NCI-H510A (cell line): ENCODE measurements around the gene DNAJC27.

Source experiments
- DNase-seq: peaks from one replicate; lab custom pipeline; 2025; lab: John Stamatoyannopoulos, UW

The DNAJC27 gene

DNA sequence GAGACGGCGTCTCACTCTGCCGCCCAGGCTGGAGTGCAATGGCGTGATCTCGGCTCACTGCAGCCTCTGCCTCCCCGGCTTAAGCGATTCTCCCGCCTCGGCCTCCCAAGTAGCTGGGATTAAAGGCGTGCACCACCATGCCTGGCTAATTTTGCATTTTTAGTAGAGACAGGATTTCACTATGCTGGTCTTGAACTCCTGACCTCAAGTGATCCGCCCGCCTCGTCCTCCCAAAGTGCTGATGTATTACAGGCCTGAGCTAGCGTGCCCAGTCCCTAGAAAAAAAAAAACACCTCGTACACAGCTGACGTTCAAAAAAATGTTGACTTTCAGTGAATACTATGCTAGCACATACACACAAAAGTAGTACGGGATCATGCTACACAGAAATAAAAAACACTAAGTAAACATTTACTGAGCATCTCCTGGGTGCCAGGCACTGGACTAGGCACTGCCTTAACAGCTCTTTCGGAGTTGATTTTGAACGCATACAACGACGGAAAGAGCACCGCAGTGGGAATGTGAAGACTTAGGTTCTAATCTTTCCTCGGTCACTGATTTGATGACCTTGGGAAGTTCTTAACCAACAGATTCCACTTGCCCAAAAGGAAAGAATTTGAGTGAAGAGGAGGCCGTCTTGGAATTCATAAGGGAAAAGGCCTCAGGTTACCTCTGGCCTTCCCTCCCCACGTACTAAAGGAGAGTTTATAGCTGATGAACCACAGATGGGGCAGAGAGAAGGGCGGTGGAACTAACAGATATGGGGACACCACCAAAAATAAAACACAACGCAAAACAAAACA, 1.1 kb downstream of the DNAJC27 start:
- no peak for DNase-seq

GRCh38 chr2:24969784-24970183, 2.0 kb downstream of the DNAJC27 start:
- no peak for DNase-seq

GRCh38 chr2:24961903-24962302, 9.9 kb downstream of the DNAJC27 start:
- no peak for DNase-seq

DNA sequence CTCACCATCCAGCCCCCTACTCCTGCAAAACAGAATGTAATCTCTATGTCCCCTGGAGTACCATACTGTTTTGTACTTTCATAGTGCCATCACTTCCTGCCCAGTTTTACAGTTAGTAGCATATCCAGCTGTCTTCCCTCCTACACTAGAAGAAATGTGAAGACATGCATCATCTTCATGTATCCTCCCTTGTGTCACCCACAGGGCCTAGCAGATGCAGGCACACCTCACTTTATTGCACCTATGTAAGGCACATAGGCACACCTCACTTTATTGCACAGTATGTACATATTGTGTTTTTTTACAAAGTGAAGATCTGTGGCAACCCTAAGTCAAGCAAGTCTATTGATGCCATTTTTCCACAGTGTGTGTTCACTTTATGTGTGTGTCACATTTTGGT, 12.0 kb downstream of the DNAJC27 start:
- no peak for DNase-seq

- no peak for DNase-seq
Observed at GRCh38 chr2:24958411-24958935, 13.3 kb downstream of the DNAJC27 start.

DNA sequence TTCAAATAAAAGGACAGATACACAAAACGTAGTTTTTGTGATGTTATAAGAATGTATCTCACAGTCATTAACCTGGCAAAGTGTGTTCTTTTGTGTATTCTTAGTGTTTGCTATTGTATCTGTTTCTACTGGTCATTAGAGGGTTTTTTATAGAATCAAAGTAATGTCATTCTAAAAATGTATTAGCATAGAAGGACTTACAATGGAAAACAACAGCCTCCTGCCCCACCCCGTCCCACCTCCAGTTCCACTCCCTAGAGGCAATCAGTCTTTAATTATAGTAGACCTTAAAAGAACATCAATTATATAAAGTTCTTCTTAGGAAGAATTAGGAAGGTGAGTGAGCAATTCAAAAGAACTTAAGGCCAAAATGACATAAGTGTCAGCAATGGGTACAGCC, 13.8 kb downstream of the DNAJC27 start:
- no peak for DNase-seq

DNA sequence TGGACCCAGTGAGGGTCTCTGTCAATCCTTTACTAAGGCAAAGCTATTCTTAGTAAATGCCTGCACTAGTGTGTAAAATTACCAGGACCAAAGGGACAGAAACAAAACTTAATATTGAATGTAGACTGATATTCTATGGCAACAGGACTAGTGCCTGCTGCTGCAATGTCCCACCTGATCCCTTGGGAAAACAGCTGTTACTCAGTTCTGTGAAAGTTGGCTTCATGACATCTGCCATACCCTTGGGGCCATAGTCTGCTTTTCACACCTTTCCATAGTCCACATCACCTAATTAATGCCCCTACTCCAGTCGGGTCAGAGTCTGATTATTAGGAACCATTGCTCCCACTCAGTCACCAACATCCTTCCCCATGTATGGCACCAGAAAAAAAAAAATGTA, 14.5 kb downstream of the DNAJC27 start:
- DNase-seq, result no peak

GRCh38 chr2:24955921-24956320, 15.8 kb downstream of the DNAJC27 start:
- no peak for DNase-seq

- no peak for DNase-seq
Observed at GRCh38 chr2:24955232-24955631, 16.5 kb downstream of the DNAJC27 start.

DNA sequence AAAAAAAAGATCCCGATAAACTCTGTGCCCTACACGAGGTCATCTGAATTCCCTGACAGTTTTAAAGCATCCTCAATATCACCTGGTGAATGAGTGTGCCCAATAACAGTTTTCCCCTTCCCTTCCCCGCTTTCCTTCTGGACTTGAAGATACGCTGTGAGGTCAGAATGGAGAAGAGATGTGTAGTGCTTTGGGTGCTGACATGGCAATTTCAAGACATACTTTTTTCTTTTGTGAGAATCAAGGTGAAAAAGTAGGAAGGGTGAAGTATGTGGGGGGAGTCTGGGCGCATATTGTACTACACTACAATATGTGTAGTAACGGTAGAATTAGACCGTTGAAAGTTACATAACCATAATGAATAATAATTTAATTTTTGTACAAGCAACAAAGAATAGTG, 21.7 kb downstream of the DNAJC27 start:
- no peak for DNase-seq

DNA sequence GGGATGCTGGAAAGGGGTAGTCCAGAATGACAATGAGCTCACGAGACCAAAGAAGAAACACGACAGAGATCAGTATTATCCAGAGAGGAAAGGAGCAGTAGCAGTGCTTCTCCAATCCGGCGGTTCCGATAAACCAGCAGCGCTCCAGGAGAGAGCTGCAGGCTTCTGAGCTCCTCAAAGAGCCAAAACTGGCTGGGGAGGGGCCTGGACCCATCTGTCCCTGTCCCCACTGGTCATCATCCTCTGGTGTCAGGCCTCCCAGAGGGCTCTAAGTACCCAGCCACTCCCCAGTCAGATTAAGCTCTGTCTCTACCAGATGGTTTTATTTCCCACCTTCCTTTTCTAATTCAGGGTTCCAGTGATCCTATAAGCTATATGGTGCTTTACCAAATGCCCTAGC, 23.2 kb downstream of the DNAJC27 start:
- DNase-seq, result no peak

DNA sequence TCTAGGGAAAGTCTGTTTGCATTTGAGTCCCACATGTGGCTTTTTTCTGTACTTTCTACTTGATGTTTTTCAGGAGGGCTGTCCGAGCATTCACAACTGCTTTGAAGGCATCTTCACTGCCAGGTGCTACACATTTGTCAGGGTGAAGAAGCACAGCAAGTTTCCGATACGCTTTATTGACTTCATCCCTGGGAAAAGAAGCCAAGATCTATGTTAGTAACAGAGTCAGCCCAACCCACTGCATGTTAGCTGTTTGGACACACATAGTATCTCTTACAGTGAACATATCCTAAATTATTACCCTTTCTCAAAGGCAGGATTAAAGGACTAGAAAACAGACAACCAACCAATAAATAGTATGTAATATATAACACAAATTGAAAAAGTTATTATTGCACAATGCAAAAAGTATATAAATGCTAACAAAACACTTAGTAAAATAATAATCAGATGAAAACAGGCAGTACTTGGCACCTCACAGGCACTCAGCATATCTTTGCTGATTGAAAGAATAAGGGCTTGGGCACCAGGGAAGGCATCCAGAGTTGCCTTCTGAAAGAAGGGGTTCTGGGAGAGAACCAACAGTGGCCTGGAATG, 24.1 kb downstream of the DNAJC27 start:
- DNase-seq, result no peak

GRCh38 chr2:24945907-24946306, 25.8 kb downstream of the DNAJC27 start:
- DNase-seq, result no peak

DNA sequence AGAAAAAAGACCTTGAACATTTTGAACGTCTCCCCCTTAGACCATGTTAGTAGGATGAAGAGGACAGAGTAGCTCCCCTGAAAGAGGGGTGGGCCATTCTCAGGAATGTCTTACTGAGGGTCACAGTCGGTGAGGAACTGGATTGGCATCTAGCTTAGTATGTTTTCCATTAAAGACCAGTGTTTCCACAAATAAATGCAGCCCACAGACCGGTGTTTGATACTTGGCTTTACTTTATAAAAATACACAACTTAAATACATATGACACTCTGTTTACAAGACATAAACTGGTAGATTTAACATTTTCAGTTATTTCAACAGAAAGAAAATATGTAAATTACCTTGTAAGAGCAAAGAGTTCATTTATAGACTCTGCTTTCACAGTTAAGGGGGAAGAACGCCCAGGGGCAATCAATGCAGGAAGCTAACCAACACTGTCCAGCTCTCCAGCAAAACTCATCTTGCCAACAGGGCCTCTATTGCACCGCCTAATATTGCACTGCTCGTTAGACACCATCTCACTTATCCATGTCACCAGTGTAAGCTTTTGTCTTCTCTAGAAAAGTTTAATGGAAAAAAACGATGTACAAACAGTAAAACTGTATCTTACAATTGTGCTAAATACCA, 28.2 kb downstream of the DNAJC27 start:
- no peak for DNase-seq

DNA sequence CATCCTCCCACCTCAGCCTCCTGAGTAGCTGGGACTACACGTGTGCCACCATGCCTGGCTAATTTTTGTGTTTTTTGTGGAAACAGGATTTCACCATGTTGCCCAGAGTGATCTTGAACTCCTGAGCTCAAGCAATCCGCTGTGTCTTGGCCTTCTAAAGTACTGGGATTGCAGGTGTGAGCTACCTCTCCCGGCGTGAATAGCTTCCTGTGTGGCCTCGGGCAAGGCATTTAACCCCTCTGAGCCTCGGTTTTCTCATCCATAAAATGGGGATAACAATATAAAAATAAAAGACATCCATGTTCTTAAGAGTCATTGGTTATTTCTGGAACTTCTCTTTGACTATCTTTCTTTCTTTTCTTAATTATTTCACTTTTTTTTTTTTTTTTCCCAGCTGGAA, 32.4 kb downstream of the DNAJC27 start:
- no peak for DNase-seq

- no peak for DNase-seq
Observed at GRCh38 chr2:24937236-24937635, 34.5 kb downstream of the DNAJC27 start.

- DNase-seq, result no peak
Observed at GRCh38 chr2:24935145-24935544, 36.6 kb downstream of the DNAJC27 start.

- no peak for DNase-seq
Observed at GRCh38 chr2:24932715-24933114, 39.0 kb downstream of the DNAJC27 start.

DNA sequence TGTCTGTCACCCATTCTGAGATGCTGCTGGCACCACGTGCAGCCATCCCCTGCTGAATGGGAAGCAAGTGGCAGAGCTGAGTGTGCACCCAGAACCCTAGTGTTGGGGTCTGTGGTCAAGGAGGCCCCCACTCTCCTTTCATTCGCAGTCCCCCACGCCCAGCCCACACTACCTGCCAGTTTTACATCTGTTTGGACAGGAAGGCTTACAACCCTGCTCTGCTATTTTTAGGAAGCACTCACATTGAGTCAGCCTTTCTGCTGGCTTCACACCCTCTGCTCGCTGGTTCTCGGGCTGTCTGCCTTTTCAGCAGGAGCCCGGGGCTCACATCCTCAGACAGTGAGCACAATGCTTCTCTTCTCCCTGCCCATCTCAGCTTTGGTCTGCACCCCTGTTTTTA, 41.0 kb downstream of the DNAJC27 start:
- no peak for DNase-seq

DNA sequence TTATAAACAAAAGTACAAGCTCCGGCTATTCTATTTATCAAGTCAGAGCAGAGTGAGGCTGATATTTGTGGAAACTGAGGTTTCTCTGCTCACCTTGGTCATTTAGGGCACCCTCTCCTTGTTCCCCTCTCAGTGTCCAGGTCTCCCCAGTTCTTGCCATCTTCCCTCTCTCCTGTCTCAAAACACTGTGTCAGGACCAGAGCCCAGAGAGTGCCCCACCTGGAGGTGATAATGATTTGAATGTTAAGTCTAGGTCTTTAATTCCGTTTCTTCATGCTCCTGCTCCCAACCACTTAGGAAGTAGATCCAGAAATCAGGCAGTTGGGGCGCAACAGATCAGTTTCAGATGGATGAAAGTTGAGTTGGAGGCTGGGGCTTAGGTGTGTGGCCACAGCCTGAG, 42.5 kb downstream of the DNAJC27 start:
- DNase-seq, result no peak

DNA sequence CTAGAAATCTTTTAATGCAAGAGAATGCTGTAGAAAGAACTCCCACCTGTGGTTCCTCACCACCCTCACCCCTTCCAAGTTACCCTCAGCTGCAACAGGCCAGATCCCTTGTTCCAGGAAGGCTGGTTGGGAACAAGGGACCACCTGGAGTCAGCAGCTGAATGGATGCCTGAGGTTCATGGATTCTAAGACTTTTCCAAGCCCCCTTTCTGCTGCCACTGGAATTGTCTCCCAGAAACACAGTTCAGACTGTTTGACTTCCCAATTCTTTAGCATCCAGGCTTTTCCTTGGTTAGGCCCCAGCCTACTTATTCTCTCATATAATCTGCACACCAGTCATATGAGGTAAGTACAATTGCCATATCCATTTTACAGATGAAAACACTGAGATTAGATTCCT, 43.7 kb downstream of the DNAJC27 start:
- no peak for DNase-seq

GRCh38 chr2:24926602-24927252, 45.0 kb downstream of the DNAJC27 start:
- DNase-seq, result no peak

DNA sequence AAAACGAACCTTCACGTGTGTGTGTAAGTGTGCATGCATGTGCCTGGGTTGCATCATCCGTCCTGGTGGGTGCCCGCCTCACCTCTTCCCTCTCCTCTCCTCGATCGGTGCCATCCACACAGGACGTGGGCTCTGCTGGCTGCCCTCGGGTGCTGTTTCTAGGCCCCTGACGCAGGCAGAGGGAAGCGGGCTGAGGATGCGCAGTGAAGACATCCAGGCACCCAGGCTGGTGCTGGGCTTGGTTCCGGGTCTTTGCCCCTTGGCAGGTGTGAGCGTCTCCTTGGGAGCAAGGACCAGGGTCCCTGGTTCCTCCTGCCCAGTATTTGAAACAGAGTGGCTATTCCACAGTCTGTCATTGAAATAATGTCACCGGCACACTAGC, 45.5 kb downstream of the DNAJC27 start:
- DNase-seq, result no peak
